GM12892 (cell line): ENCODE data around the gene PVRIG.

Source experiments
- POLR2A ChIP-seq: IDR thresholded peaks from 2 replicates; pipeline ENCODE4 v1.6.1; 2011; ENCODE audit warnings: low read depth, low read length, control low read depth
- POLR2AphosphoS5 ChIP-seq: IDR thresholded peaks from 2 replicates; pipeline ENCODE4 v1.6.1; 2011; ENCODE audit warnings: low read depth, low read length, control low read depth
- TAF1 ChIP-seq: IDR thresholded peaks from 2 replicates; pipeline ENCODE4 v1.6.1; 2011; ENCODE audit warnings: low read depth, mild to moderate bottlenecking, control low read depth, low read length, borderline replicate concordance

- no peak for TF ChIP-seq POLR2A
- TF ChIP-seq POLR2AphosphoS5 = no peak
- TF ChIP-seq TAF1 = no peak
These were observed 10.3 kb upstream of the PVRIG start for GRCh38 chr7:100209493-100209892.
